DND-41 (cell line): Measurements from ENCODE around the gene RAPGEF1.

Experiments
- ATAC-seq: fragments of 200-7000 bp; cut with Tn5 transposase; 3 replicates; pipeline ENCODE4 v1.9.1; 2021; ENCODE audit warnings: low read depth; ENCODE audit not compliant: insufficient read depth
- DNase-seq: peaks from one replicate; pipeline ENCODE4 v3.0.0-alpha.2; 2020
- H2AFZ ChIP-seq: 2 replicates; pipeline ENCODE4 v1.6.0; 2012; ENCODE audit warnings: low read depth, low read length
- H3K27ac ChIP-seq: 2 replicates; pipeline ENCODE4 v1.5.1; 2012; ENCODE audit warnings: low read length, inconsistent platforms
- H3K27me3 ChIP-seq: fragments of 200-600 bp; sonication (generic); 2 replicates; pipeline ENCODE4 v1.6.0; 2012; ENCODE audit warnings: low read length, mild to moderate bottlenecking, inconsistent platforms; ENCODE audit not compliant: insufficient read depth, poor library complexity
- H3K36me3 ChIP-seq: 2 replicates; pipeline ENCODE4 v1.5.1; 2012; ENCODE audit warnings: low read length, inconsistent platforms; ENCODE audit not compliant: insufficient read depth
- H3K4me1 ChIP-seq: 2 replicates; pipeline ENCODE4 v1.5.1; 2012; ENCODE audit warnings: mild to moderate bottlenecking, low read length; ENCODE audit not compliant: insufficient read depth
- H3K4me2 ChIP-seq: 2 replicates; pipeline ENCODE4 v1.6.0; 2012; ENCODE audit warnings: mild to moderate bottlenecking, moderate library complexity, low read length, inconsistent platforms; ENCODE audit not compliant: insufficient read depth
- H3K4me3 ChIP-seq, 2 experiments: fragments of 200-600 bp in 1 of 2; shearing (Covaris generic) in 1 of 2; 2 replicates each; pipeline ENCODE4 v1.5.1; 2012 to 2016; ENCODE audit warnings: inconsistent platforms in 2 of 2, low read length in 2 of 2, mild to moderate bottlenecking in 2 of 2, low read depth in 1 of 2, moderate library complexity in 1 of 2
- H3K79me2 ChIP-seq: 2 replicates; pipeline ENCODE4 v1.6.0; 2012; ENCODE audit warnings: low read length, inconsistent platforms; ENCODE audit not compliant: insufficient read depth
- H3K9ac ChIP-seq: 2 replicates; pipeline ENCODE4 v1.6.0; 2012; ENCODE audit warnings: low read depth, mild to moderate bottlenecking, inconsistent platforms, low read length, moderate library complexity
- H3K9me3 ChIP-seq: 2 replicates; pipeline ENCODE4 v1.5.1; 2012; ENCODE audit warnings: low read length, moderate library complexity, mild to moderate bottlenecking, inconsistent platforms; ENCODE audit not compliant: insufficient read depth, severe bottlenecking
- H4K20me1 ChIP-seq: 2 replicates; pipeline ENCODE4 v1.6.0; 2012; ENCODE audit warnings: low read length; ENCODE audit not compliant: insufficient read depth
- EZH2 ChIP-seq: IDR thresholded peaks from 3 replicates; pipeline ENCODE4 v1.6.1; 2012; ENCODE audit warnings: borderline replicate concordance, low read depth, mild to moderate bottlenecking, moderate library complexity, low read length, inconsistent platforms; ENCODE audit not compliant: severe bottlenecking
- TF ChIP-seq, protein P1 (sequence below): IDR thresholded peaks from 2 replicates; pipeline ENCODE4 v1.5.1; 2012; ENCODE audit warnings: borderline replicate concordance, low read length, moderate library complexity, mild to moderate bottlenecking; ENCODE audit not compliant: poor library complexity, severe bottlenecking; ENCODE audit errors: extremely low read depth

The RAPGEF1 gene

DNA sequence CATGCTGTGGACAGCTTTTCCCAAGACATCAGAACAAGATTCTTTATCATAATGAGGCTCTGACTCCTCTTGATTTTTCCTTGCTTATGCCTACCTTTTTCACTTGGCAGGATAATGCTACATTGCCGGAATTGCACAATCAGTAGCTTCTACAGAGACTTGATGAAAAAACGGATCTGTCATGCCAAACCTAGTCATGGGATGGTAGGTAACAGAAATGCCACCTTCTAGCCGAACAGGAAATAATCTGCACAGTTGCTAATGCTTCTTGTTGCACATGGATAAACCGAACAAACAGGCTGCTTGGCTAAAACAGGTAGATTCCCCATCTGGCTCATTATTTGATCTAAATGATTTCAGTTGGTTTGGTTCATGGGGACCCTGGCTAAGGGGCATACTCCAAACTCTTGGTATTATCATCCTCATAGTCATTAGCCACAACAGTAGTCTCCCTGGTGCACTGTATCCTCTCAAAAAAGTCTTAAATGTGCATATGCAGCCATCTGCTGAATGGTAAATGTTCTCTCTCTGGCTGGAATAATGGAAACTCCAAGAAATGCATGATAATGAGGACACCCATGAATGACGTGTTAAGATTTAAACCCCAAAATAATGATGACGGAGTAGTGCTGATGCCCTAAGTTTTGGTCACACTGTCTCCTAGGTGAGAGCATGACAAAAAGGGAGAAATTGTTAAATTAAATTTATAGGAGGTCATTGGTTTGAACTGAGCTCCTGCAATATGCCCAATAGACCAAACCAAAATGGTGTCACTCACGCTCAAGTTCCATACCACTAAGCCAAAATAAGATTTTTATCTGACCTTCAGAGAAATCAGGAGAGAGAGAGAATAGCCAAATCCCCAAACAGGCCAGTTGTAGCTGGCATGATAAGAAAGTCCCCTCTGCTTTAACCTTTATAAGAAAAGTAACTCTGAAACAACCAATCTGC, 47.0 kb downstream of the RAPGEF1 start:
- no peaks in the 10 kb centered on the region for H3K27me3 ChIP-seq
- peaks cover 64% of the 10 kb centered on the region for H4K20me1 ChIP-seq
- ATAC-seq (no peak), DNase-seq (no peak)
- H3K4me3 ChIP-seq, result no peak overlapping the region
- no peak overlapping the region for H3K4me2 ChIP-seq
- H3K9me3 ChIP-seq, result no peaks in the 10 kb centered on the region
- H3K9ac ChIP-seq, result no peak overlapping the region
- H3K27ac ChIP-seq, result no peak overlapping the region
- H3K4me1 ChIP-seq, result peaks cover 5% of the 10 kb centered on the region; the same call in 1 of the 2 replicates
- TF ChIP-seq, protein P1, sequence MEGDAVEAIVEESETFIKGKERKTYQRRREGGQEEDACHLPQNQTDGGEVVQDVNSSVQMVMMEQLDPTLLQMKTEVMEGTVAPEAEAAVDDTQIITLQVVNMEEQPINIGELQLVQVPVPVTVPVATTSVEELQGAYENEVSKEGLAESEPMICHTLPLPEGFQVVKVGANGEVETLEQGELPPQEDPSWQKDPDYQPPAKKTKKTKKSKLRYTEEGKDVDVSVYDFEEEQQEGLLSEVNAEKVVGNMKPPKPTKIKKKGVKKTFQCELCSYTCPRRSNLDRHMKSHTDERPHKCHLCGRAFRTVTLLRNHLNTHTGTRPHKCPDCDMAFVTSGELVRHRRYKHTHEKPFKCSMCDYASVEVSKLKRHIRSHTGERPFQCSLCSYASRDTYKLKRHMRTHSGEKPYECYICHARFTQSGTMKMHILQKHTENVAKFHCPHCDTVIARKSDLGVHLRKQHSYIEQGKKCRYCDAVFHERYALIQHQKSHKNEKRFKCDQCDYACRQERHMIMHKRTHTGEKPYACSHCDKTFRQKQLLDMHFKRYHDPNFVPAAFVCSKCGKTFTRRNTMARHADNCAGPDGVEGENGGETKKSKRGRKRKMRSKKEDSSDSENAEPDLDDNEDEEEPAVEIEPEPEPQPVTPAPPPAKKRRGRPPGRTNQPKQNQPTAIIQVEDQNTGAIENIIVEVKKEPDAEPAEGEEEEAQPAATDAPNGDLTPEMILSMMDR, result no peak
- no peak for TF ChIP-seq EZH2
- no peak overlapping the region for H2AFZ ChIP-seq
- no peaks in the 10 kb centered on the region for H3K36me3 ChIP-seq
- H3K79me2 ChIP-seq, result peaks cover 28% of the 10 kb centered on the region

DNA sequence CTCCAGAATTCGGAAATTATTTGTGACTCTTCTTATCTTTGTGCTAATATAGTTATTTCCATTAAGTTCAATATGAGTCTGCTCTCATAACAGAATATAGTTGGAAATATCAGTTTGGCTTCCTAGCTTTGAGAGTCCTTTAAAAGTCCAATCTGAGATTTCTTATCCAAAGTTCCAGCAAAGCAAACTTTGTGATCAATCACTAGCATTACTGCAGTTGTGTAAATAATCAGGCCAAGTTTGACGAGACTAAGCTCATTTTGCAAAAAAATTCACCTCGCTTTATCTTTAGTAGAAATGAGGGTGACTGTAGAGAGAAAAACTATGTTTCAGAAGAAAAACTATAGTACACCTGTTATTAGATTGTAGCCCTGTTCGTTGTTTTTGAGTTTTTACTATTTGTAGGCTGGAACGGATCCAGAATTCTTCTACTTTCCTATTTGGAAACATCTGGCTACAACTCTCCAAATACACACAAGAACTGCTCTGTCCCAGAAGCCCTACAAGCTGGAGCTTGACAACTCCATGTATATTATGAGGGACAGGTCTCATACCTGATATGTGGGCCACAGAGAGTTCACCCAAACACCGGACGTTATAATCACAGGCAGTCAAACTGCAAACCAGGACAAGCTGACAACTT, 47.8 kb downstream of the RAPGEF1 start:
- Histone ChIP-seq H2AFZ (no peak overlapping the region), H3K36me3 (no peaks in the 10 kb centered on the region), H3K4me3 (no peak overlapping the region), H3K9ac (no peak overlapping the region), H3K27ac (no peak overlapping the region), H3K27me3 (no peaks in the 10 kb centered on the region), H3K4me1 (peaks cover 5% of the 10 kb centered on the region; the same call in 1 of the 2 replicates), H3K4me2 (no peak overlapping the region), H3K9me3 (no peaks in the 10 kb centered on the region), H3K79me2 (peaks cover 30% of the 10 kb centered on the region), H4K20me1 (peaks cover 59% of the 10 kb centered on the region)
- DNase-seq, result no peak
- no peak for TF ChIP-seq EZH2
- TF ChIP-seq, protein P1, result no peak
- no peak for ATAC-seq

DNA sequence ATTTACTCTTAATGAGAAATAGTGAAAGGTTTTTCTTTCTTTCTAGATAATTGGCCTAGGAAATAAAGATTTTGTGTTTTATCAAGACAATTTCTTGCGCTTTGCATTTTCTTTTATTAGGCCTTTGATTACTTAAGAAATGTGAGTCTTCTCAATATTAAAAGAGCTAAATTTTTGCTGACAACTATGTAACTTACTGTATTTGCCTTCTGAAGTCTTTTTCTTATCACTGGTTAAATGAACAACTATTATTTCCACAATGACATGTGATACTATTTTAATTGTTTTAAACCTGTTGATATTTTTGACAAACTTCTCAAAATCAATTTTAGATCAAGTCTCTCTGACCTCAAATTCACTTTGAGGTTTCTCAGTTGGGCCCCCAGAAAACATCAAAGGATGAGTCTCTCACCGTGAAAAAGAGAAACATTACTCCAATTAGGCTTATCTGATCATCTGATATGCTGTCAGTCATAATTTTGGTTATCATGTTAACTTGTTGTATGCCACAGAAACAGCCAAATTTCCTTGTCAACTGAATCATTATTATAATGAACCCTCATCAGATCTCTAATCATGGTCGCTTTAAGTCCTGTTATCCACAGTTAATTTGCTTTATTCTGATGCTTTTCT, 48.8 kb downstream of the RAPGEF1 start:
- H3K4me3 ChIP-seq, result no peak overlapping the region
- no peak overlapping the region for H3K27ac ChIP-seq
- H3K9me3 ChIP-seq, result no peaks in the 10 kb centered on the region
- no peak overlapping the region for H3K9ac ChIP-seq
- no peak overlapping the region for H3K4me2 ChIP-seq
- no peak overlapping the region for H2AFZ ChIP-seq
- H3K36me3 ChIP-seq, result no peaks in the 10 kb centered on the region
- DNase-seq (no peak), ATAC-seq (no peak)
- peaks cover 53% of the 10 kb centered on the region for H4K20me1 ChIP-seq
- TF ChIP-seq, protein P1, result no peak
- TF ChIP-seq EZH2, result no peak
- H3K27me3 ChIP-seq, result no peaks in the 10 kb centered on the region
- peaks cover 5% of the 10 kb centered on the region; the same call in 1 of the 2 replicates for H3K4me1 ChIP-seq
- H3K79me2 ChIP-seq, result peaks cover 30% of the 10 kb centered on the region
